ENCODE measurements around the gene SZT2.

SZT2 gene

GRCh38 chr1:43350976-43351375, 38.7 kb upstream of the SZT2 start (continued):
- no peak for TF ChIP-seq POU6F1 (CRISPR knock-in tag; IDR thresholded peaks at IDR 0.05; ENCODE audit: borderline replicate concordance, low read depth)
- TF ChIP-seq OSR1 (CRISPR knock-in tag; IDR thresholded peaks at IDR 0.05), result no peak
- TF ChIP-seq TOX (CRISPR knock-in tag; IDR thresholded peaks at IDR 0.05; ENCODE audit: borderline replicate concordance), result no peak

- no peak for TF ChIP-seq ISL1 (CRISPR knock-in tag; IDR thresholded peaks at IDR 0.05)
- TF ChIP-seq SNAI2 (CRISPR knock-in tag; IDR thresholded peaks at IDR 0.05), result no peak
- TF ChIP-seq PATZ1 (CRISPR knock-in tag; IDR thresholded peaks at IDR 0.05; ENCODE audit: borderline replicate concordance), result no peak
- no peak for TF ChIP-seq ZNF70 (CRISPR knock-in tag; IDR thresholded peaks at IDR 0.05)
- TF ChIP-seq CREB5 (CRISPR knock-in tag; IDR thresholded peaks at IDR 0.05; ENCODE audit: low read depth), result no peak
- no peak for TF ChIP-seq OSR1 (CRISPR knock-in tag; IDR thresholded peaks at IDR 0.05)
- no peak for TF ChIP-seq ZNF8 (CRISPR knock-in tag; IDR thresholded peaks at IDR 0.05)
- TF ChIP-seq ARNTL (CRISPR knock-in tag; IDR thresholded peaks at IDR 0.05; ENCODE audit: borderline replicate concordance, low read depth), result no peak
- no peak for TF ChIP-seq POU6F1 (CRISPR knock-in tag; IDR thresholded peaks at IDR 0.05; ENCODE audit: borderline replicate concordance, low read depth)
- no peak for TF ChIP-seq ZNF565 (CRISPR knock-in tag; conservative IDR thresholded peaks at IDR 0.05; ENCODE audit: low read depth)
- TF ChIP-seq ESRRG (CRISPR knock-in tag; IDR thresholded peaks at IDR 0.05), result no peak
- no peak for TF ChIP-seq TCF4 (CRISPR knock-in tag; IDR thresholded peaks at IDR 0.05; ENCODE audit: borderline replicate concordance)
- no peak for TF ChIP-seq RARB (CRISPR knock-in tag; IDR thresholded peaks at IDR 0.05)
- no peak for TF ChIP-seq TSHZ2 (CRISPR knock-in tag; IDR thresholded peaks at IDR 0.05)
- TF ChIP-seq ZFP30 (CRISPR knock-in tag; IDR thresholded peaks at IDR 0.05), result no peak
- TF ChIP-seq BACH2 (CRISPR knock-in tag; IDR thresholded peaks at IDR 0.05; ENCODE audit: borderline replicate concordance), result no peak
- no peak for ATAC-seq
Measured at GRCh38 chr1:43351421-43352350, 38.0 kb upstream of the SZT2 start.

GRCh38 chr1:43352351-43352705, 37.4 kb upstream of the SZT2 start:
- no peak for ATAC-seq
- TF ChIP-seq ZNF8 (CRISPR knock-in tag; IDR thresholded peaks at IDR 0.05) (no peak), ZNF565 (CRISPR knock-in tag; conservative IDR thresholded peaks at IDR 0.05; ENCODE audit: low read depth) (no peak), TSHZ2 (CRISPR knock-in tag; IDR thresholded peaks at IDR 0.05) (no peak), OSR1 (CRISPR knock-in tag; IDR thresholded peaks at IDR 0.05) (no peak), TOX (CRISPR knock-in tag; IDR thresholded peaks at IDR 0.05; ENCODE audit: borderline replicate concordance) (no peak), ZNF70 (CRISPR knock-in tag; IDR thresholded peaks at IDR 0.05) (no peak), CREB5 (CRISPR knock-in tag; IDR thresholded peaks at IDR 0.05; ENCODE audit: low read depth) (no peak), ZFP3 (CRISPR knock-in tag; IDR thresholded peaks at IDR 0.05) (no peak), SNAI2 (CRISPR knock-in tag; IDR thresholded peaks at IDR 0.05) (no peak), TCF4 (CRISPR knock-in tag; IDR thresholded peaks at IDR 0.05; ENCODE audit: borderline replicate concordance) (no peak), GLIS3 (CRISPR knock-in tag; IDR thresholded peaks at IDR 0.05) (no peak), ISL1 (CRISPR knock-in tag; IDR thresholded peaks at IDR 0.05) (no peak), CSDC2 (CRISPR knock-in tag; IDR thresholded peaks at IDR 0.05) (no peak), PPARA (CRISPR knock-in tag; IDR thresholded peaks at IDR 0.05; ENCODE audit: borderline replicate concordance) (no peak)
